Fibroblast of the aortic adventitia (primary cell): ENCODE results near the gene FURIN. TPM values are rescaled to one million over a fixed set of nuclear protein-coding genes. Genes with fewer than 3 reads are reported as not detected.

Experiments used
- DNase-seq: peaks from one replicate; pipeline ENCODE4 v3.0.0-alpha.2; 2010; ENCODE audit warnings: low read depth
- H3K4me3 ChIP-seq: 2 replicates; pipeline ENCODE4 v1.5.1; 2011; ENCODE audit warnings: low read depth, mild to moderate bottlenecking, control low read depth, low read length, moderate library complexity
- CTCF ChIP-seq: IDR thresholded peaks from 2 replicates; pipeline ENCODE4 v1.5.1; 2011; ENCODE audit warnings: mild to moderate bottlenecking, low read length, control low read depth, inconsistent platforms; ENCODE audit not compliant: insufficient read depth
- total RNA-seq: library from RNA; depleted of rRNA; stranded (reverse); fragments of >200 nt; gene quantifications from 2 replicates; pipeline ENCODE4 v1.2.3, GENCODE V29; 2012; ENCODE audit warnings: low replicate concordance

FURIN gene
- total RNA-seq, 1 donor, result 45.0 TPM

- TF ChIP-seq CTCF, result peak; percentile 14
- DNase-seq, result no peak
- no peak overlapping the region for H3K4me3 ChIP-seq
These were observed 8.9 kb upstream of the FURIN start for GRCh38 chr15:90859234-90860131.

- no peak for TF ChIP-seq CTCF
- no peak for DNase-seq
- H3K4me3 ChIP-seq, result no peak overlapping the region
These were observed 7.9 kb upstream of the FURIN start for GRCh38 chr15:90860450-90860849.

- no peak for DNase-seq
- no peak overlapping the region for H3K4me3 ChIP-seq
- TF ChIP-seq CTCF, result no peak
These were observed 7.3 kb upstream of the FURIN start for GRCh38 chr15:90860942-90861675.

- no peak for DNase-seq
These were observed 5.9 kb upstream of the FURIN start for GRCh38 chr15:90862487-90862886.

GRCh38 chr15:90862964-90863778 lies 5.2 kb upstream of the FURIN start:
- DNase-seq, result peak; percentile 48
- no peak for TF ChIP-seq CTCF
- H3K4me3 ChIP-seq, result no peak overlapping the region

More at GRCh38 chr15:90862487-90862886, 5.9 kb upstream of the FURIN start:
- no peak for TF ChIP-seq CTCF
- no peak overlapping the region for H3K4me3 ChIP-seq

- no peak for DNase-seq
- TF ChIP-seq CTCF, result no peak
These were observed 4.4 kb upstream of the FURIN start for GRCh38 chr15:90863987-90864386.

More at GRCh38 chr15:90863987-90864386, 4.4 kb upstream of the FURIN start:
- H3K4me3 ChIP-seq, result no peak overlapping the region
